ENCODE data around the gene PI4K2A.
A peak's percentile ranks its signal among the peaks of the same experiment; 100 is the strongest.

Gene PI4K2A

DNA sequence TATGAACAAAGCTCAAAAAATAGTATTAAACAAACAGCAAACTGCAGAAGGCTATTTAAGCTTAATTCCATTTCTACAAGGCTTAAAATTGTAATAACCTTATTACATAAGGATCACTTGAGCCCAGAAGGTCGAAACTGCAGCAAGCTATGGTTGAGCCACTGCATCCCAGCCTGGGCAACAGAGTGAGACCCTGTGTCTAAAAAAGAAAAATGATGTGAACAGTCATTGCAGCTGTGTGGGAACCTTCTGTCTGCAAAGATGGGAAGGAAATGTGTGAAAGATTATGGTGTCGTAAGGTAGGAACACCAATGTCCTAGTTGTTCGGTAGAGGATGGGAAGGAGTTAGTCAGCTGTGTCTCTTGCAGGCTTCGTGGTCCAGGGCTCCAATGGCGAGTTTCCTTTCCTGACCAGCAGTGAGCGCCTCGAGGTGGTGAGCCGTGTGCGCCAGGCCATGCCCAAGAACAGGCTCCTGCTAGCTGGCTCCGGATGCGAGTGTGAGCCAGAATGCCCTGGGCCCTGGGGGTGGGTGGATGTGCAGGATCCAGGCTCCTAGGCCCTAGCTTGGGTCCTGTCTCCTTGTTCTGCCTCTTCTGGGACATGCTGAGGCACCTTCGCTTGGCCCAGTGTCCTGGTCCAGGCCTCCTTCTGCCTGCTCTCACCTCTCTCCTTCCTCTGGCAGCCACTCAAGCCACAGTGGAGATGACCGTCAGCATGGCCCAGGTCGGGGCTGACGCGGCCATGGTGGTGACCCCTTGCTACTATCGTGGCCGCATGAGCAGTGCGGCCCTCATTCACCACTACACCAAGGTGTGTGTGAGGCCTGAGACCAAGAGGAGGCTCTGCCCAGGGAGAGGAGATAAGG lies 41.8 kb upstream of the PI4K2A start:
- peak overlapping the region; percentile 25; the same call in 1 of the 2 replicates for H3K27ac ChIP-seq
- POLR2A ChIA-PET (ENCODE audit: low non-redundant PET) = interaction anchor here (0.6 kb wide), 1 partner anchor 15 kb away, joined by 3 read pairs; the partner anchor contains the start of gene HOGA1

DNA sequence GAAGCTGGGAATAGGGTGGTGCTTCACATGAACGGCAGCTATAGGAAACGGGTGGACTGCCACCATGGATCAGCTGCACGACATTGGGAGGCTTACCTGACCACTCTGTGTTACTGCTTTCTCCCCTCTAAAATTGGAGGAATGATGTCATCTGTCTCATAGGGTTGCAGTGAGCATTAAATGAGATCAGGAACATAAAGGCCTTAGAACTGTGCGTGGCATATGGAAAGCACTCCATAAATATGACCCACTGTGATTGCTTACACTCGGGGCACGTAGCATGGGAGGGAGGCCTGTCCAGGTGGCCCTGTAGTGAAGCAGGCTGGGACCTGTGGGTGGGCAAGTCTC lies 41.2 kb upstream of the PI4K2A start:
- DNase-seq (ENCODE audit: low spot score) = no peak
- POLR2A ChIA-PET (ENCODE audit: low non-redundant PET) = no interaction called here
- H3K27ac ChIP-seq = peak overlapping the region; percentile 25; the same call in 1 of the 2 replicates
- TF ChIP-seq, protein P1, sequence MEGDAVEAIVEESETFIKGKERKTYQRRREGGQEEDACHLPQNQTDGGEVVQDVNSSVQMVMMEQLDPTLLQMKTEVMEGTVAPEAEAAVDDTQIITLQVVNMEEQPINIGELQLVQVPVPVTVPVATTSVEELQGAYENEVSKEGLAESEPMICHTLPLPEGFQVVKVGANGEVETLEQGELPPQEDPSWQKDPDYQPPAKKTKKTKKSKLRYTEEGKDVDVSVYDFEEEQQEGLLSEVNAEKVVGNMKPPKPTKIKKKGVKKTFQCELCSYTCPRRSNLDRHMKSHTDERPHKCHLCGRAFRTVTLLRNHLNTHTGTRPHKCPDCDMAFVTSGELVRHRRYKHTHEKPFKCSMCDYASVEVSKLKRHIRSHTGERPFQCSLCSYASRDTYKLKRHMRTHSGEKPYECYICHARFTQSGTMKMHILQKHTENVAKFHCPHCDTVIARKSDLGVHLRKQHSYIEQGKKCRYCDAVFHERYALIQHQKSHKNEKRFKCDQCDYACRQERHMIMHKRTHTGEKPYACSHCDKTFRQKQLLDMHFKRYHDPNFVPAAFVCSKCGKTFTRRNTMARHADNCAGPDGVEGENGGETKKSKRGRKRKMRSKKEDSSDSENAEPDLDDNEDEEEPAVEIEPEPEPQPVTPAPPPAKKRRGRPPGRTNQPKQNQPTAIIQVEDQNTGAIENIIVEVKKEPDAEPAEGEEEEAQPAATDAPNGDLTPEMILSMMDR (conservative IDR thresholded peaks at IDR 0.05; ENCODE audit: low read depth) = no peak
- CTCF ChIA-PET = no interaction called here

More for the DNA sequence above, 41.8 kb upstream of the PI4K2A start:
- CTCF ChIA-PET = interaction anchor here (0.6 to 1.1 kb wide), 3 partner anchors 12 to 134 kb away, joined by 3 to 5 read pairs (median 3); no protein-coding TSS in a partner anchor
- TF ChIP-seq, protein P1 (conservative IDR thresholded peaks at IDR 0.05; ENCODE audit: low read depth) = no peak
- DNase-seq (ENCODE audit: low spot score) = no peak

DNA sequence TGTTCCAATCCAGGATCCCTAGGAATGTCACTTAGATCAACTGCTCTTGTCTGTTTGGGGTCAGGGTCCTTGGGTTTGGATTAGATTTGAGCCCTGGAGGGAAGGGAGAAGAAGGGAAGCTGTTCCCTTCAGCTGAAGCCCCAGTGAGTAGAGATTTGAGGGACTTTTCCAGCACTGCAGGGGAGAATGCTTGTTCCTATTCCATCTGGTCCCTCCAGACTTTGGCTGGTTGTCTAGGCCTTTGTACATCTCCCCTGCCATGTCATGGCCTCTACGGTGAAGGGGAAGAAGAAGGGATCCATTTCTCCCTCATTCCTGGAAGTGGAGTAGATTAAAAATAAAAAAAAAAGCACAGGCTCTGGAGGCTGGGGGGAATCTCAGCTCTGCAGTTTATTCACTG lies 39.9 kb upstream of the PI4K2A start:
- CTCF ChIA-PET = interaction anchor here (0.6 to 1.6 kb wide), 2 partner anchors 29 to 265 kb away, joined by 4 to 7 read pairs; no protein-coding TSS in a partner anchor
- H3K27ac ChIP-seq = no peak overlapping the region
- TF ChIP-seq, protein P1 (conservative IDR thresholded peaks at IDR 0.05; ENCODE audit: low read depth) = no peak
- POLR2A ChIA-PET (ENCODE audit: low non-redundant PET) = interaction anchor here (0.6 kb wide), 1 partner anchor 58 kb away, joined by 3 read pairs; no protein-coding TSS in a partner anchor
- DNase-seq (ENCODE audit: low spot score) = no peak

DNA sequence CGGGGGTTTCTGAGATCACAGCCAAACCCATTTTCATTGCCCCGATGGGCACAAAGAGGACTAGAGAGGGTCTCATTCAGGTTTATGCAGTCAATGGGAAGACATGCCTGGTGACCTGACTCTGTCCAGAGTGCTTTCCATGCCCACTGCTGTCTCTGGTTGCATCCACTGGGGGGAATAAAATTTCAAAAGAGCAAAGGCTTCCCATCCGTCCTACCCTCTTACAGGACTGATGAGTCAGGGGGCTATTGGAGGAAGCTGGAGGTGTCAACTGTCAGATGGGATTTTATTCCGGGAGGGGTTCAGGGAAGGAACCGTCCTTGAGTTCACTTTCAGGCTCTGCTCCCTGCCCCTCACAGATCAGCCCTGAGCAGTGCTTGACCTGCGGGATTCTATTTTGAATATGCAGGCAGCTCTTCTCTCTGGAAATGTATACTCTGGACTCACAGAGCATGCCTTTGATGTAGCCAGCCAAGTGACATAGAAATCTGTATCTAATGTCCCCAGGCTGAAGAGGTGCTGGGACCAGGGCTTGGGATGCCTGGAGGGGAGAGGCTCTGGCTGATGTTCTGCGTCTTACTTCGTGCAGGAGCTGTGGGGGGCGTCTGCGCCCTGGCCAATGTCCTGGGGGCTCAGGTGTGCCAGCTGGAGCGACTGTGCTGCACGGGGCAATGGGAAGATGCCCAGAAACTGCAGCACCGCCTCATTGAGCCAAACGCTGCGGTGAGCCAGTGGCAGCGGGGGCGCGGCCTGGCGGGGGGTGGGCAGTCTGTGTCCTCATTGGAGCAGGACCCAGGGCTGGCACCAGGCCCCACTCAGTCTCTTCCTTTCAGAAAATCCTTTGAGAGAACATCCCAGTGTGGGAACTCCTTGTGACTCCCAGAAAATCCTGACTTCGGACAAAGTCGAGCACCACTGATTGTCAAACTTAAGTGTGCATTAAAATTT lies 38.9 kb upstream of the PI4K2A start:
- DNase-seq (ENCODE audit: low spot score) = no peak
- CTCF ChIA-PET = interaction anchor here (1.6 kb wide), 1 partner anchor 30 kb away, joined by 4 read pairs; no protein-coding TSS in a partner anchor
- no peak overlapping the region for H3K27ac ChIP-seq
- TF ChIP-seq, protein P1 (conservative IDR thresholded peaks at IDR 0.05; ENCODE audit: low read depth) = no peak
- POLR2A ChIA-PET (ENCODE audit: low non-redundant PET) = no interaction called here

DNA sequence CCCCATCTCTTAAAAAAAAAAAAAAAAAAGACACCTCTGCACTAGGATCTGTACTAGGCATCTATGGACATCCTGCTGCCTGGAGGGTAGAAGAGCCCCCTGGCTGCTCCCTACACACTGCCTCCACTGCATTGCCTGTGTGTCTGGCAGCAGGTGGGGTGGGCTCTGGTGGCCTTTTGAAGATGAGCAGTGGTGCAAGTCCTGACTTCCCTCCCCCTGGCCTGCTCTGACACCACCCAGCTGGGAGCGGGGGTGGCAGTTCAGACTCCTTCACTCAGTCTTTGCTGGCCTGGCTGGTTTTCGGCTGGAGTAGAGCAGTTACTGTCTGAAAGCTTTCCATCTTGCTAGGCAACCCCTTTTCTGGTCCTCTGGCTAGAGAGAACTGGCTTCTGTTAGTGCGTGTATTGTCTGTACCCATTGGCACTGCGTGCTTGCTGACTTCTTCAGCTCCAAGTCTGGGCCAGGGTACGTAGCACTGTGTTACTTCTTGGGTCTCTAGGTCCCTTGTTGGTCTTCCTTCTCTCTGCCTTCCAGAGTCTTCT lies 33.3 kb upstream of the PI4K2A start:
- POLR2A ChIA-PET (ENCODE audit: low non-redundant PET) = no interaction called here
- no peak for DNase-seq (ENCODE audit: low spot score)
- TF ChIP-seq, protein P1 (conservative IDR thresholded peaks at IDR 0.05; ENCODE audit: low read depth) = no peak
- CTCF ChIA-PET = interaction anchor here (1.2 to 1.3 kb wide), 2 partner anchors 35 to 55 kb away, joined by 3 read pairs; no protein-coding TSS in a partner anchor
- H3K27ac ChIP-seq = no peak overlapping the region

Data from RWPE1 (cell line).